Right ventricle myocardium inferior (tissue), 1 donor: ENCODE data around the gene ANKFY1. TPM values are rescaled to one million over a fixed set of nuclear protein-coding genes. Genes with fewer than 3 reads are reported as not detected.
A peak's percentile ranks its signal among the peaks of the same experiment; 100 is the strongest.
"Not testable (repeated sequence)": the region's sequence is repeated elsewhere in the genome, so short reads cannot be mapped to it uniquely, and the experiment has no call there.

ENCODE experiments used
- ATAC-seq: fragments of 200-7000 bp; cut with Tn5 transposase; one replicate; pipeline ENCODE4 v1.9.1; 2020; ENCODE audit warnings: mild to moderate bottlenecking, moderate library complexity
- DNase-seq: peaks from one replicate; pipeline ENCODE4 v3.0.0; 2021; ENCODE audit errors: missing footprints
- intact Hi-C: fragments of 100-400 bp; cut with DNase I; formaldehyde crosslinking; loops from one replicate; pipeline ENCODE4 v1.11.0; 2022
- total RNA-seq: library from RNA; stranded (reverse); fragmentation: NEBNext Ultra II Directional; extraction: Animal tissue kit (Norgen Biotek cat#: 25700); gene quantifications from one replicate; pipeline ENCODE4 v1.2.1, GENCODE V29; 2021
- donor health status: DM: no; HTN: yes; CAD: no; lungs with severe emphysema.

Gene ANKFY1
- total RNA-seq, 1 donor from 2014 or later: 23.3 TPM

- intact Hi-C loops: loop anchor here (5.0 kb wide), 2 partner anchors 38 to 42 kb away; no protein-coding TSS in a partner anchor
- peak; percentile 54 for ATAC-seq
- no peak for DNase-seq
Measured at GRCh38 chr17:4269915-4270314, 6.1 kb upstream of the ANKFY1 start.

DNA sequence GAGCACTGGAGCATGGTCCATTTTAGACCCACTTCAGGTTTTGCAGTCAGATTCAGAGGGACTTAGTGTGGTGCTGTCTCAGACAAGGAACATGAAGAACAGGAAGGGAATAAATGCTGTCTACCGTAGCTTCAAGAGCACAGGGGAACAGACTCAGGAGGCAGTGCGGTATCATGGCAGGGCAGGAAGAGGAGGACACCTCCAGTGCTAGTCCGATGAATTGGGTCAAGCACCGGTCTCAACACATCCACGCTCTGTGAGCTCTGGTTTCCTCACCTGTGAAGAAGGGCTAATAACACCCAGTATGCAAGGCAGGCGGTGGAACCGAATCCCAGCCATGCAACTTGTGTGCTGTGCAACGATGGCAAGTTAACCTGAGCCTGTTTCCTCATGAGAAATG is 3.6 kb upstream of the ANKFY1 start:
- ATAC-seq (no peak), DNase-seq (no peak)
- intact Hi-C loops: no loop called here

- no peak for DNase-seq
- ATAC-seq: no peak
- intact Hi-C loops: no loop called here
Measured at GRCh38 chr17:4266550-4266949, 2.8 kb upstream of the ANKFY1 start.

GRCh38 chr17:4262703-4263102 is 1.1 kb downstream of the ANKFY1 start:
- no peak for DNase-seq
- intact Hi-C loops: loop anchor here (5.0 kb wide), 1 partner anchor 45 kb away; no protein-coding TSS in a partner anchor
- ATAC-seq: no peak

DNA sequence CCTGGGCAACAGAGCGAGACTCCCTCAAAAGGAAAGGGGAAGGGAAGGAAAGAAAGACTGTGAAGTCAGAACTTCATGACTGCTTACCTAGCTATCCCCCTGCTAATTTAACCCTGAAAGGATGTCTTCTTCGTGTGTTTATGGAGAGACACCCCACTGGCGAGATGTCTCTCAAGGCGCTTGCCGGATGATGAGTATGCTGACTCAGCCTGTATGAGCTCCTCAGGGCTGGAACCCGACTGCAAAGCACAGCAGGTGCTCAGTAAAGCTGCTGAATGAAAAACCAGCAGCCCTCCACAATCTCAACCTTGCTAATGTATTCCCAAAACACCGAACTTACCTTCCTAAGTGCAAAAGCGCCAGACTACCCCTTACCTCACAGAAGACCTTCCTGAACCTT is 2.3 kb downstream of the ANKFY1 start:
- ATAC-seq: no peak
- intact Hi-C loops: loop anchor here (5.0 kb wide), 1 partner anchor 44 kb away; no protein-coding TSS in a partner anchor
- no peak for DNase-seq

DNA sequence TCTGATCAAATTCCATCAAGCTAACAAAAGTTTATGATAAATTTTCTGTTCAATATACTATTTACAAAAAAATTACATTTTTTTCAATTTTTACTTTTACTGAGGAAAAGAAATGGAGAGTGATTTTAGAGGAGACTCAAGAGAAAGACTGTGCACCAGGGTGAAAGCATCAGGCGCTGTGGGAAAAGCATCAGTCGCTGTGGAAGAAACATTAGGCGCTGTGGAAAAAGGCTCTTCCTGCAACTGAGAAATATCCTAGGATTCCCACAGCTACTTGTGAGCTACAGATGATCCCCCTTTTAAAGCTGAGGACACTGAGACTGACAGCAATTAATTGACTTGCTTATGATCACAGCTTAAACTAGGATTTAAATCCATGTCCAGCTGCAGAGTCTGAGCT is 4.9 kb downstream of the ANKFY1 start:
- DNase-seq (no peak), ATAC-seq (no peak)
- intact Hi-C loops: no loop called here

- intact Hi-C loops: no loop called here
- DNase-seq: no peak
- ATAC-seq: no peak
Measured at GRCh38 chr17:4256952-4257351, 6.8 kb downstream of the ANKFY1 start.

DNA sequence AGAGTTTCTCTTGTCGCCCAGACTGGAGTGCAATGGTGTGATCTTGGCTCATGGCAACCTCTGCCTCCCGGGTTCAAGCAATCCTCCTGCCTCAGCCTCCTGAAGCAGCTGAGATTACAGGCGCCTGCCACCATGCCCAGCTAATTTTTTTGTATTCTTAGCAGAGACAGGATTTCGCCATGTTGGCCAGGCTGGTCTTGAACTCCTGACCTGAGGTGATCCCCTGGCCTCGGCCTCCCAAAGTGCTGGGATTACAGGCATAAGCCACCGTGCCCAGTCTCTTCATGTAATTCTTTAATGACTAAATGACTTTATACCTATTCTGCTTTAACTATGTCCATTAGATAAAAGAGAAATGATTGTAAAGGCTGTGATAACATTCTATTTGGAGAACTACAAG is 8.5 kb downstream of the ANKFY1 start:
- intact Hi-C loops: not testable (repeated sequence)

GRCh38 chr17:4250887-4251286 is 12.9 kb downstream of the ANKFY1 start:
- ATAC-seq: no peak
- intact Hi-C loops: no loop called here
- no peak for DNase-seq

More for the DNA sequence above, 8.5 kb downstream of the ANKFY1 start:
- not testable (repeated sequence) for DNase-seq, ATAC-seq

- DNase-seq: no peak
- no peak for ATAC-seq
- intact Hi-C loops: no loop called here
Measured at GRCh38 chr17:4249452-4250029, 14.2 kb downstream of the ANKFY1 start.

GRCh38 chr17:4248504-4249277 is 15.1 kb downstream of the ANKFY1 start:
- ATAC-seq (no peak), DNase-seq (no peak)
- intact Hi-C loops: no loop called here

DNA sequence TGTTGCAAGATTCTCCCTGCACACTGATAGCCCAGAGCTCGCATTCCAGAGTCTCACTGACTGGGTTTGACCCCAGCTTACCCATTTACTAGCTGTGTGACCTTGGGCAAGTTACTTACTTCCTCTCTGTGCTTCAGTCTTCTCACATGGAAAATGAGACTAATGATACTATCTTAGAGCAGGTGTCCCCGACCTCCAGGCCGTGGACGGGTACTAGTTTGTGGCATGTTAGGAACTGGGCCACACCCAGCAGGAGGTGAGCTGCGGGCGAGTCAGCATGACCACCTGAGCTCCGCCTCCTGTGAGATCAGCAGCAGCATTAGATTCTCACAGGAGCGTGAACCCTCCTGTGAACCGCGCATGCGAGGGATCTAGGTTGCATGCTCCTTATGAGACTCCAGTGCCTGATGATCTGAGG is 15.8 kb downstream of the ANKFY1 start:
- ATAC-seq (no peak), DNase-seq (no peak)
- intact Hi-C loops: no loop called here

GRCh38 chr17:4247361-4247970 is 16.3 kb downstream of the ANKFY1 start:
- ATAC-seq: no peak
- intact Hi-C loops: no loop called here
- DNase-seq: no peak

GRCh38 chr17:4246674-4247073 is 17.1 kb downstream of the ANKFY1 start:
- intact Hi-C loops: no loop called here
- DNase-seq (no peak), ATAC-seq (no peak)

DNA sequence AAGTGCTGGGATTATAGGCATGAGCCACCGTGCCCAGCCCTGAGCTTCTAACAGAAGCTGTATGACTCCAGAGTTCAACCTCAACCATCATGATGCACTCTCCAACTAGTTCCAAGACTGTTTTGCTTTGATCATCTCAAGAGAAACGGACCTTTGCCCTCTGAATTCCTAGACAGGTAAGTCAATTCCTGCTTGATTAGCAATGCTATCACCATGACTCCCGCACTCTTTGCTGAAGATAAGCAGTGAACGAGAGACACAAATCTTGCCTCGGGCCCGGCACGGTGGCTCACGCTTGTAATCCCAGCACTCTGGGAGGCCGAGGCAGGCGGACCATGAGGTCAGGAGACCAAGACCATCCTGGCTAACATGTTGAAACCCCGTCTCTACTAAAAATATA is 22.2 kb downstream of the ANKFY1 start:
- ATAC-seq (no peak), DNase-seq (no peak)
- intact Hi-C loops: no loop called here

DNA sequence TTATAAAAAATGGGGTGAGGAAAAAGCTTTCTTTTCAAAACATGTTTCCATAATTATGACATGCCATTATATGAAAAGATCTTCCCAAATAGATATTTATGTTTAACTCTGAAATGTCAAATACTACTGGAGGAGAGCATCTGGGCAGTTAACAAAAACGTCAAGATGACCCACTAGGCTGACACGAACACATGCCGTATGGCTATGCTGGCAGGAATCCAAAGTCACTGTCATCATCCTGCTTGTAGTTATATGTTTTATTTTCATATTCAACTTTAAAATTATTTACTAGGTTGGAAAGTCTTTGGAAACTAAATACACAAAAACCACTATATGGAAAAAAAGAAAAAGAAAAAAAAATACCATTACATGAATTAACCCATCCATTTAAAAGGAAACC is 27.3 kb downstream of the ANKFY1 start:
- intact Hi-C loops: no loop called here
- DNase-seq (no peak), ATAC-seq (no peak)

- intact Hi-C loops: no loop called here
Measured at GRCh38 chr17:4235372-4236279, 28.2 kb downstream of the ANKFY1 start.

DNA sequence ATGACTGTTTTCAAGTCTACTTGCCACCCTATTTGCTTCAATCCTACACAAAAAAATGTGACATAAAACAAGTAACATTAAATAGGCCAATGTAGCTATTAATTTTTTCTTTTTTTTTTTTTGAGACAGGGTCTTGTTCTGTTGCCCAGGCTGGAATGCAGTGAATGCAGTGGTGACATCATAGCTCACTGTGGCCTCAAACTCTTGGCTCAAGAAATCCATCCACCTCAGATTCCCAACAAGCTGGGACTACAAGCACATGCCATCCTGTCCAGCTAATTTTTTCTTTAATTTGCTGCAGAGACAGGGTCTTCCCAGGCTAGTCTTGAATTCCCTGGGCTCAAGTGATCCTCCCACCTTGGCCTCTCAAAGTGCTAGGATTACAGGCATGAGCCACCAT is 29.4 kb downstream of the ANKFY1 start:
- no peak for ATAC-seq
- DNase-seq: no peak
- intact Hi-C loops: loop anchor here (5.0 kb wide), 1 partner anchor 38 kb away; no protein-coding TSS in a partner anchor

More at GRCh38 chr17:4235372-4236279, 28.2 kb downstream of the ANKFY1 start:
- DNase-seq (no peak), ATAC-seq (no peak)
